Measurements from ENCODE around the gene LAMTOR3. TPM values are rescaled to one million over a fixed set of nuclear protein-coding genes. Genes with fewer than 3 reads are reported as not detected.

LAMTOR3 gene
- total RNA-seq, 2 donors from 2014 or later, result 31.6 to 33.0 TPM

DNA sequence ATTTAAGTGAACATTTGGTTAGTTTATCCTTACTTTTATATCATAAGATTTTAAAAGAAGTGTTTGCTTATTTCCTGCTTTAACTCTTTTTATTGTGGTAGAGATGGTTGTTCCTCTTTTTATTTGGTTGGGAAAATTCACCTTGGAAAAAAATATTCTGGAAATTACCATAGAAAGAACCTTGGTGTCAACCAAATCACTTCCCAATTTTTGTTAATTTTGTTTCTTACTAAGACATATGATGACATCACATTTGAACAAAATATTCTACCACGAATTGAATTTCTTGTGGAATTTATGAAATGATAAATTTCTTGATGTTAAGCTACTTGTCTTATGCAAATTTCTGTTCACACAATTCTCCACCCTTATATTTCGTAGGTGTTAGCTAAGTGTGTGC is 33.7 kb downstream of the LAMTOR3 start:
- Histone ChIP-seq H3K27me3 (ENCODE audit: control insufficient read depth, insufficient read depth, low read length, poor library complexity, severe bottlenecking) (no peaks in the 10 kb centered on the region), H3K9ac (ENCODE audit: extremely low read depth, low read length, poor library complexity, severe bottlenecking) (no peak overlapping the region), H3K27ac (ENCODE audit: low read depth, low read length) (no peak overlapping the region), H3K9me3 (ENCODE audit: control insufficient read depth, low read length) (no peaks in the 10 kb centered on the region), H3K4me1 (ENCODE audit: control insufficient read depth, insufficient read depth, low read length) (no peaks in the 10 kb centered on the region), H3K4me3 (ENCODE audit: low read length) (no peak overlapping the region), H3K36me3 (ENCODE audit: control insufficient read depth, insufficient read depth, low read length) (no peaks in the 10 kb centered on the region)
- Mint-ChIP-seq H3K9me3 (no peaks in the 10 kb centered on the region), H3K4me1 (peaks cover 2% of the 10 kb centered on the region), H3K27me3 (ENCODE audit: insufficient read depth) (peaks cover 3% of the 10 kb centered on the region), H3K4me3 (no peak overlapping the region), H3K27ac (no peak overlapping the region), H3K36me3 (ENCODE audit: low read depth) (no peaks in the 10 kb centered on the region)
- DNase-seq, result no peak
- 86% methylated on average over 1 of the region's 2 CpGs; no CpG with 5 or more reads in 1 of the 2 experiments for WGBS, 2 experiments (ENCODE audit: insufficient coverage in 1 of 2, insufficient read length in 1 of 2)
- TF ChIP-seq CTCF (conservative IDR thresholded peaks at IDR 0.05), result no peak

DNA sequence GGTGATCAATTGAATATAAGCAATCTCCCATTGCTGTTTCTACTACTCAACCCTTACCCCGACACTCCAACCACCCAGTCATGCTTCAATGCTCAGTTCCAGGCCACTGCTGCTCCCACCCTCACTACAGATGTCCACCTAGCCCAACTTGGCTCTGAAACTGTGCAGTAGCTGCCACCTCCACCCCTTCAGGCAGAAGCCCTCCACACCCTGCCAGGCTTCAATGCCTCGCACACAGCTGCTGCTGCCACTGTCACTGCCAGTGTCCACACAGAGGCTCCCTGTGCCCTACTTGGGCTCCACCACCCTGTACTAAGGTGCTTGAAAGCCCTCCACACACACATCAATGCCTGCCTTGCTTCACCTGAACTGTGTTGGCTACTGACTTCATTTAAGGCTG is 34.6 kb downstream of the LAMTOR3 start:
- WGBS, 2 experiments (ENCODE audit: insufficient coverage in 1 of 2, insufficient read length in 1 of 2), result 88 to 100% methylated on average over 1 to 2 of the region's 2 CpGs
- H3K4me1 Mint-ChIP-seq, result peaks cover 2% of the 10 kb centered on the region
- no peak for TF ChIP-seq CTCF (conservative IDR thresholded peaks at IDR 0.05)
- Histone ChIP-seq H3K27me3 (ENCODE audit: control insufficient read depth, insufficient read depth, low read length, poor library complexity, severe bottlenecking) (no peaks in the 10 kb centered on the region), H3K4me3 (ENCODE audit: low read length) (no peak overlapping the region), H3K4me1 (ENCODE audit: control insufficient read depth, insufficient read depth, low read length) (no peaks in the 10 kb centered on the region), H3K27ac (ENCODE audit: low read depth, low read length) (no peak overlapping the region), H3K36me3 (ENCODE audit: control insufficient read depth, insufficient read depth, low read length) (no peaks in the 10 kb centered on the region), H3K9ac (ENCODE audit: extremely low read depth, low read length, poor library complexity, severe bottlenecking) (no peak overlapping the region), H3K9me3 (ENCODE audit: control insufficient read depth, low read length) (no peaks in the 10 kb centered on the region)
- H3K36me3 Mint-ChIP-seq (ENCODE audit: low read depth), result no peaks in the 10 kb centered on the region
- H3K27ac Mint-ChIP-seq, result no peak overlapping the region
- DNase-seq, result no peak
- no peak overlapping the region for H3K4me3 Mint-ChIP-seq
- H3K27me3 Mint-ChIP-seq (ENCODE audit: insufficient read depth), result peaks cover 3% of the 10 kb centered on the region
- no peaks in the 10 kb centered on the region for H3K9me3 Mint-ChIP-seq

DNA sequence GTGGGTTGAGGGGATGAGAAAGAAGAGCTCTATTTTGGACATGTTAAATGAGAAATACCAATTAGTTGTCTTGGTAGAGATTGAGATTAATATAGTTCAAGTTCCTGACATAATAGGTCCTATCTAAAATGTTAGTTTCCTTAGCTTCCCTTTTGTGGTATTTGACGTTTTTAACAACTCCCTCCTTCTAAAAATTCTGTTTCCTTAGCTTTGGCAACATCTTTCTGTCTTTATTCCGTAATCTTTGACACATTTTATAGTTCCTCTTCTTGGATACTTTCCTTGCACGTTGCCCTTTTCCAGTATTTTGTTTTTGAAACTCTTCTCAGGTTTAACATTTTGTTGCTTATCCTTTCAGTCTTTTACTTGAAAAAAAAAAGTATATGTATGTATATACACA is 36.9 kb downstream of the LAMTOR3 start:
- H3K27ac Mint-ChIP-seq, result no peak overlapping the region
- H3K36me3 ChIP-seq (ENCODE audit: control insufficient read depth, insufficient read depth, low read length), result no peaks in the 10 kb centered on the region
- H3K27me3 Mint-ChIP-seq (ENCODE audit: insufficient read depth), result peaks cover 3% of the 10 kb centered on the region
- H3K4me1 Mint-ChIP-seq, result no peaks in the 10 kb centered on the region
- TF ChIP-seq CTCF (conservative IDR thresholded peaks at IDR 0.05), result no peak
- no peaks in the 10 kb centered on the region for H3K9me3 Mint-ChIP-seq
- H3K9ac ChIP-seq (ENCODE audit: extremely low read depth, low read length, poor library complexity, severe bottlenecking), result no peak overlapping the region
- no peak overlapping the region for H3K4me3 ChIP-seq (ENCODE audit: low read length)
- no peaks in the 10 kb centered on the region for H3K9me3 ChIP-seq (ENCODE audit: control insufficient read depth, low read length)
- no peak overlapping the region for H3K4me3 Mint-ChIP-seq
- no peaks in the 10 kb centered on the region for H3K4me1 ChIP-seq (ENCODE audit: control insufficient read depth, insufficient read depth, low read length)
- 89 to 90% methylated on average over 2 to 3 of the region's 3 CpGs for WGBS, 2 experiments (ENCODE audit: insufficient coverage in 1 of 2, insufficient read length in 1 of 2)
- DNase-seq, result no peak
- H3K27me3 ChIP-seq (ENCODE audit: control insufficient read depth, insufficient read depth, low read length, poor library complexity, severe bottlenecking), result no peaks in the 10 kb centered on the region
- no peak overlapping the region for H3K27ac ChIP-seq (ENCODE audit: low read depth, low read length)
- H3K36me3 Mint-ChIP-seq (ENCODE audit: low read depth), result no peaks in the 10 kb centered on the region

Data from endodermal cell (in vitro differentiated cells).